AG09319 (cell line): Measurements from ENCODE around the gene KLF15.

ENCODE experiments used
- DNase-seq: peaks from one replicate; pipeline ENCODE4 v3.0.0-alpha.2; 2010; ENCODE audit warnings: low read depth; ENCODE audit errors: extremely low read depth
- CTCF ChIP-seq: IDR thresholded peaks from 2 replicates; pipeline ENCODE4 v1.5.1; 2011; ENCODE audit warnings: low read depth, mild to moderate bottlenecking, inconsistent platforms, low read length, moderate library complexity

Gene KLF15

GRCh38 chr3:126345231-126345630 lies 12.0 kb downstream of the KLF15 start:
- TF ChIP-seq CTCF = no peak
- DNase-seq = no peak

GRCh38 chr3:126344380-126345041 lies 12.7 kb downstream of the KLF15 start:
- TF ChIP-seq CTCF = no peak
- DNase-seq = no peak

GRCh38 chr3:126343649-126344035 lies 13.6 kb downstream of the KLF15 start:
- DNase-seq = no peak
- no peak for TF ChIP-seq CTCF

GRCh38 chr3:126342991-126343648 lies 14.1 kb downstream of the KLF15 start:
- no peak; the same call in none of the 2 replicates for TF ChIP-seq CTCF

DNA sequence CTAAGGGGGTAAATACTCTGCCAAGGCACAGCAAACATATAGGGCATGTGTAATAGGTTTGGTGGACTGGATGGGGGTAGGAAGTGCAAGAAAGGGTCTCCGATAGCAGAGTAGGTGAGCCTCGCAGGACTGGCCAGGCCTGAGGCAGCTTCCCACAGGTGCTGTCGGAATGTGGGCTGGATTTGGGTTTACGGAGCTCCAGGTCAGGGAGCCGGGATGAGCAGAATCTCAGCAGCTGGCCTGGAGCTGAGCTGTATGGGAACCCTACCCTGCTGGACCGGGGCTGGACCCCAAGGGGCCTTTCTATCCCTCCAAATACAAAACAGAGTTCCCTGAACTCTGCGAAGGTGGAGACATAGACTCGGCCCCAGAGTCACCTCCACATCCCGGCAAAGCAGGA lies 15.0 kb downstream of the KLF15 start:
- TF ChIP-seq CTCF = no peak
- DNase-seq = no peak

More at GRCh38 chr3:126342991-126343648, 14.1 kb downstream of the KLF15 start:
- no peak for DNase-seq

DNA sequence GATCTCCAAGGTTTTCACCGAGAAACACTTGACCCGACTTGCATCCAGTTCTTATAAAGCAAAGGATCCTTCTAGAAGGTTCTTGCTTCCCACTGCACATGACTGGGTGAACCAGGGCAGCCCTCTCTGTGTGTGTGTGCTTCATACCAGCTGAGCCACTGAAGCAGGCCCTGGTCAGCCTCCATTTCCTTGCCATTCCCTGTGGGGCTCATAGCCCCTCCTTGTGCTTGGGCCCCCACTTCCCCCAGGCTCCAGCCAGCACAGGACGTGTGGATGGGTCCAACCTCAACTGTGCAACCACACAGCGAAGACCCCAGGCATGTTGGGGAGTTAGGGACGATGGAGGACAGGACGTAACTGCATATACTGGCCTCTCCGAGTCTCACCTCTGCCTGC lies 15.5 kb downstream of the KLF15 start:
- no peak for DNase-seq
- TF ChIP-seq CTCF = no peak

GRCh38 chr3:126340943-126341754 lies 16.1 kb downstream of the KLF15 start:
- no peak for DNase-seq
- TF ChIP-seq CTCF = no peak
